GM12878 (cell line): ENCODE data around the gene PAM. TPM values are rescaled to one million over a fixed set of nuclear protein-coding genes. Genes with fewer than 3 reads are reported as not detected.

Source experiments
- ATAC-seq: fragments of 200-7000 bp; cut with Tn5 transposase; 3 replicates; pipeline ENCODE4 v1.9.1; 2020; ENCODE audit warnings: mild to moderate bottlenecking, moderate library complexity
- BruUV-seq: library from RNA; stranded (reverse); fragments of 400-500 nt; replicated peaks from 2 replicates; lab custom pipeline; 2021; lab: Mats Ljungman, UMichigan
- CTCF ChIA-PET: fragments of 300-600 bp; sonication (Branson Sonifier 250); formaldehyde crosslinking; extraction: SDS; loops from one replicate; lab custom pipeline; 2021; ENCODE audit warnings: inconsistent platforms; lab: Yijun Ruan, JAX
- POLR2A ChIA-PET: fragments of 350-600 bp; formaldehyde crosslinking; extraction: SDS; loops from one replicate; lab custom pipeline; 2021; ENCODE audit warnings: inconsistent platforms; lab: Charles Lee
- RAD21 ChIA-PET: fragments of 300-600 bp; sonication (Branson Sonifier 250); formaldehyde crosslinking; loops from one replicate; lab custom pipeline; 2023; ENCODE audit warnings: antibody characterized with exemption; ENCODE audit not compliant: unreplicated experiment; lab: Charles Lee
- SMC1A ChIA-PET: fragments of 300-600 bp; sonication (Branson Sonifier 250); formaldehyde crosslinking; loops from one replicate; lab custom pipeline; 2023; ENCODE audit not compliant: unreplicated experiment, uncharacterized antibody; lab: Charles Lee
- DNase-seq: peaks from one replicate; pipeline ENCODE4 v3.0.0-alpha.2; 2011; ENCODE audit warnings: low read depth, low spot score
- FAIRE-seq: peaks from 3 replicates; lab custom pipeline; 2011; peaks lifted over from hg19 to GRCh38; lab: Jason Lieb, UNC
- H2AFZ ChIP-seq: 2 replicates; pipeline ENCODE4 v1.6.0; 2011; ENCODE audit warnings: low read depth, low read length, control low read depth; ENCODE audit not compliant: control insufficient read depth
- H3K27ac ChIP-seq: 2 replicates; pipeline ENCODE4 v1.5.1; 2011; ENCODE audit warnings: control low read depth; ENCODE audit not compliant: control insufficient read depth, insufficient read depth
- H3K27me3 ChIP-seq, 2 experiments: replicated peaks in 1 of 2; 2 replicates each; pipeline versions ENCODE4 v1.6.0 to v1.6.1; 2011; ENCODE audit warnings: low read length in 1 of 2; ENCODE audit not compliant: control insufficient read depth in 2 of 2, insufficient read depth in 2 of 2
- H3K36me3 ChIP-seq, 2 experiments: 2 replicates each; pipeline ENCODE4 v1.5.1; 2011; ENCODE audit warnings: low read length in 1 of 2; ENCODE audit not compliant: control insufficient read depth in 2 of 2, insufficient read depth in 2 of 2
- H3K4me1 ChIP-seq: 2 replicates; pipeline ENCODE4 v1.6.1; 2011; ENCODE audit warnings: mild to moderate bottlenecking, low read length, moderate library complexity, mixed read lengths; ENCODE audit not compliant: control insufficient read depth, insufficient read depth
- H3K4me2 ChIP-seq: 2 replicates; pipeline ENCODE4 v1.6.0; 2011; ENCODE audit warnings: control low read depth; ENCODE audit not compliant: control insufficient read depth, insufficient read depth
- H3K4me3 ChIP-seq: fragments of 200-600 bp; sonication (generic); 2 replicates; pipeline ENCODE4 v1.5.1; 2016
- H3K79me2 ChIP-seq: 2 replicates; pipeline ENCODE4 v1.6.0; 2011; ENCODE audit warnings: low read length; ENCODE audit not compliant: control insufficient read depth, insufficient read depth
- H3K9ac ChIP-seq: 2 replicates; pipeline ENCODE4 v1.8.0; 2011; ENCODE audit warnings: low read length, control low read depth, mixed read lengths; ENCODE audit not compliant: control insufficient read depth, insufficient read depth
- H3K9me3 ChIP-seq: replicated peaks from 3 replicates; pipeline ENCODE4 v1.5.1; 2011; ENCODE audit warnings: mild to moderate bottlenecking, low read length; ENCODE audit not compliant: control insufficient read depth, insufficient read depth
- H4K20me1 ChIP-seq: 2 replicates; pipeline ENCODE4 v1.6.0; 2011; ENCODE audit not compliant: control insufficient read depth, insufficient read depth
- CEBPB ChIP-seq, 2 experiments: fragments of 150-350 bp in 1 of 2; IDR thresholded peaks; 2 replicates each; pipeline ENCODE4 v1.6.1; 2012 to 2014; ENCODE audit warnings: low read depth in 2 of 2, low read length in 2 of 2, borderline replicate concordance in 1 of 2, inconsistent platforms in 1 of 2
- FOXM1 ChIP-seq: IDR thresholded peaks from 2 replicates; pipeline ENCODE4 v1.6.1; 2012; ENCODE audit warnings: low read depth, mild to moderate bottlenecking, inconsistent platforms, low read length, moderate library complexity
- IKZF1 ChIP-seq: fragments of 450-650 bp; conservative IDR thresholded peaks from 2 replicates; pipeline ENCODE4 v1.6.1; 2017; ENCODE audit warnings: antibody characterized with exemption, mild to moderate bottlenecking
- LARP7 ChIP-seq: fragments of 450-650 bp; IDR thresholded peaks from 2 replicates; pipeline ENCODE4 v1.6.1; 2017; ENCODE audit warnings: mild to moderate bottlenecking
- MEF2A ChIP-seq: IDR thresholded peaks from 2 replicates; pipeline ENCODE4 v1.6.1; 2011; ENCODE audit warnings: low read depth, mild to moderate bottlenecking, low read length, moderate library complexity; ENCODE audit not compliant: insufficient read depth
- MYB ChIP-seq: fragments of 150-350 bp; IDR thresholded peaks from 2 replicates; pipeline ENCODE4 v1.6.1; 2014; ENCODE audit warnings: mild to moderate bottlenecking, low read depth, low read length, borderline replicate concordance
- RUNX3 ChIP-seq: IDR thresholded peaks from 2 replicates; pipeline ENCODE4 v1.6.1; 2012; ENCODE audit warnings: low read length, inconsistent platforms
- TAF1 ChIP-seq: IDR thresholded peaks from 2 replicates; pipeline ENCODE4 v1.6.1; 2011; ENCODE audit warnings: mild to moderate bottlenecking, low read depth, low read length, borderline replicate concordance
- TCF3 ChIP-seq: IDR thresholded peaks from 2 replicates; pipeline ENCODE4 v1.6.1; 2012; ENCODE audit warnings: low read depth, mild to moderate bottlenecking, low read length, borderline replicate concordance; ENCODE audit not compliant: insufficient read depth
- ZNF274 ChIP-seq: IDR thresholded peaks from one replicate; pipeline ENCODE4 v1.8.0; 2011; ENCODE audit not compliant: insufficient read length, insufficient read depth
- ZNF622 ChIP-seq: fragments of 450-650 bp; IDR thresholded peaks from 2 replicates; pipeline ENCODE4 v1.6.1; 2017; ENCODE audit warnings: mild to moderate bottlenecking, inconsistent platforms
- WGBS: methylation state at CpG from one replicate; pipeline ENCODE4 v1.1.6; 2016; ENCODE audit warnings: low lambda C conversion rate; ENCODE audit not compliant: insufficient replicate concordance, insufficient coverage; ENCODE audit errors: missing lambda C conversion rate; 5-methylcytosine and 5-hydroxymethylcytosine counted together
- in situ Hi-C: fragments of 300-500 bp; cut with MboI; formaldehyde crosslinking; loops from 9 replicates; pipeline ENCODE4 v1.14.3; 2018; ENCODE audit warnings: mixed read lengths
- intact Hi-C: fragments of 100-400 bp; cut with micrococcal nuclease; formaldehyde crosslinking; loops from one replicate; pipeline ENCODE4 v1.14.2; 2022; ENCODE audit not compliant: unreplicated experiment
- polyA plus RNA-seq, 11 experiments: library from polyadenylated mRNA; depleted of rRNA in 4 of 11; unstranded in 6 of 11; stranded (reverse) in 5 of 11; fragments of >200 nt; fragmentation: Nextera tagmentation in 4 of 11; fragmentation: Illumina TruSeq in 1 of 11; extraction: Ambion mirVana in 4 of 11; extraction: Trizol in 1 of 11; gene quantifications; 1 replicate in 1 of 11; 2 replicates in 10 of 11; pipeline versions ENCODE4 v1.2.1 to v1.2.3, GENCODE V29; 2011 to 2016; ENCODE audit warnings: inconsistent platforms in 2 of 11, missing spikeins in 2 of 11, low read depth in 1 of 11
- total RNA-seq, 4 experiments: library from RNA; depleted of rRNA in 3 of 4; stranded (reverse); fragments of >200 nt in 3 of 4; fragmentation: Illumina TruSeq in 1 of 4; extraction: Trizol in 1 of 4; gene quantifications; 2 replicates each; pipeline versions ENCODE4 v1.2.1 to v1.2.3, GENCODE V29; 2013 to 2021
- TF ChIP-seq, protein P1 (sequence below): fragments of 450-650 bp; IDR thresholded peaks from 2 replicates; pipeline ENCODE4 v1.6.1; 2017; ENCODE audit warnings: mild to moderate bottlenecking

Gene PAM
- total and polyA plus RNA-seq, 10 of the 15 experiments (the other 5 are each of a cell fraction or from before 2014, with no cell fraction given), result 5.5 to 72.5 (median 15.4) TPM

DNA sequence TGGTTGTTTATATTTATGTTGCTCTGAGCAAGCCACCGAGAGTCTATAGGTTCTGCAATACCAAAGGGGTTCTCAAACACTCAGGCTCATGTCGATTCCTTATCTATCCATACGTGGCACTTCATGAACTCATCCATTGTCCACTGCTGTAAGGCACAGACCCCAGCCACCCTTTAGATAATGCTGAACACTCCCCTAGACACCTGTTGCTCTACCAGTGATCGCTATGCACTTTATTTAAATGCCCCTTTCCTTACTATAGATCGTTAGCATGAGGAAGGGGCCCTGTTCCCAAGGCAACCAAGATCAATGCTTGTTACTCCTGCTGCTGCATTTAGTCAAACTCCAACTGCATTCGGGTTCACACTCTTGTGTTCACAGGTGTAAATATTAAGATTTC lies 171.9 kb downstream of the PAM start (continued):
- no peak for TF ChIP-seq CEBPB (IDR thresholded peaks at IDR 0.05; ENCODE audit: borderline replicate concordance in 1 of 2, low read depth in 2 of 2, low read length in 2 of 2)

GRCh38 chr5:102930244-102930643 lies 175.1 kb downstream of the PAM start:
- DNase-seq (no peak), ATAC-seq (no peak), FAIRE-seq (no peak)
- no peaks in the 10 kb centered on the region for H3K27me3 ChIP-seq
- no peaks in the 10 kb centered on the region for H3K79me2 ChIP-seq
- H3K9ac ChIP-seq, result no peak overlapping the region
- peaks cover 0 to 2% of the 10 kb centered on the region in 2 experiments; a peak in 3 of 4 replicates for H3K36me3 ChIP-seq
- no peaks in the 10 kb centered on the region for H3K9me3 ChIP-seq
- ChIA-PET SMC1A (interaction anchor here (1.3 to 2.4 kb wide), 3 partner anchors 9 to 25 kb away, joined by 3 to 9 read pairs (median 8); no protein-coding TSS in a partner anchor), CTCF (interaction anchor here (0.8 to 1.5 kb wide), 3 partner anchors 26 to 249 kb away, joined by 3 to 5 read pairs (median 3); no protein-coding TSS in a partner anchor), POLR2A (no interaction called here), RAD21 (interaction anchor here (0.6 to 1.1 kb wide), 2 partner anchors 8 to 179 kb away, joined by 3 read pairs; no protein-coding TSS in a partner anchor)
- H3K27ac ChIP-seq, result no peak overlapping the region
- no TSS peak for BruUV-seq
- in situ Hi-C loops, result no loop called here
- TF ChIP-seq TAF1, result no peak
- H3K4me1 ChIP-seq, result no peaks in the 10 kb centered on the region
- intact Hi-C loops, result loop anchor here (10.0 kb wide), 1 partner anchor 205 kb away; no protein-coding TSS in a partner anchor
- H3K4me2 ChIP-seq, result no peak overlapping the region
- no peak overlapping the region for H2AFZ ChIP-seq
- H4K20me1 ChIP-seq, result no peaks in the 10 kb centered on the region
- H3K4me3 ChIP-seq, result no peak overlapping the region
- 100% methylated on average over 3 of the region's 3 CpGs for WGBS

- TF ChIP-seq MEF2A (no peak), IKZF1 (no peak), ZNF622 (no peak), LARP7 (no peak), RUNX3 (no peak), ZNF274 (no peak), FOXM1 (no peak), MYB (no peak), TCF3 (no peak)
- TF ChIP-seq, protein P1, sequence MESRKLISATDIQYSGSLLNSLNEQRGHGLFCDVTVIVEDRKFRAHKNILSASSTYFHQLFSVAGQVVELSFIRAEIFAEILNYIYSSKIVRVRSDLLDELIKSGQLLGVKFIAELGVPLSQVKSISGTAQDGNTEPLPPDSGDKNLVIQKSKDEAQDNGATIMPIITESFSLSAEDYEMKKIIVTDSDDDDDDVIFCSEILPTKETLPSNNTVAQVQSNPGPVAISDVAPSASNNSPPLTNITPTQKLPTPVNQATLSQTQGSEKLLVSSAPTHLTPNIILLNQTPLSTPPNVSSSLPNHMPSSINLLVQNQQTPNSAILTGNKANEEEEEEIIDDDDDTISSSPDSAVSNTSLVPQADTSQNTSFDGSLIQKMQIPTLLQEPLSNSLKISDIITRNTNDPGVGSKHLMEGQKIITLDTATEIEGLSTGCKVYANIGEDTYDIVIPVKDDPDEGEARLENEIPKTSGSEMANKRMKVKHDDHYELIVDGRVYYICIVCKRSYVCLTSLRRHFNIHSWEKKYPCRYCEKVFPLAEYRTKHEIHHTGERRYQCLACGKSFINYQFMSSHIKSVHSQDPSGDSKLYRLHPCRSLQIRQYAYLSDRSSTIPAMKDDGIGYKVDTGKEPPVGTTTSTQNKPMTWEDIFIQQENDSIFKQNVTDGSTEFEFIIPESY, result no peak
- FAIRE-seq (no peak), ATAC-seq (no peak), DNase-seq (no peak)
- Histone ChIP-seq H3K27ac (no peak overlapping the region), H3K27me3 (no peaks in the 10 kb centered on the region), H2AFZ (no peak overlapping the region), H3K9me3 (no peaks in the 10 kb centered on the region), H3K4me3 (no peak overlapping the region), H3K4me1 (no peaks in the 10 kb centered on the region), H4K20me1 (no peaks in the 10 kb centered on the region), H3K4me2 (no peak overlapping the region), H3K9ac (no peak overlapping the region), H3K36me3 (peaks cover 0 to 2% of the 10 kb centered on the region in 2 experiments; a peak in 3 of 4 replicates), H3K79me2 (no peaks in the 10 kb centered on the region)
- SMC1A ChIA-PET, result interaction anchor here (0.9 to 2.4 kb wide), 6 partner anchors 10 to 262 kb away, joined by 3 to 9 read pairs (median 4); no protein-coding TSS in a partner anchor
- in situ Hi-C loops (no loop called here), intact Hi-C loops (loop anchor here (10.0 kb wide), 1 partner anchor 204 kb away; no protein-coding TSS in a partner anchor)
- CTCF ChIA-PET, result interaction anchor here (0.5 to 1.6 kb wide), 4 partner anchors 9 to 151 kb away, joined by 3 to 5 read pairs (median 4); no protein-coding TSS in a partner anchor
- 62% methylated on average over 6 of the region's 6 CpGs for WGBS
- BruUV-seq, result no TSS peak
- RAD21 ChIA-PET, result interaction anchor here (1.1 kb wide), 1 partner anchor 9 kb away, joined by 3 read pairs; no protein-coding TSS in a partner anchor
- POLR2A ChIA-PET, result no interaction called here
Measured at GRCh38 chr5:102931085-102931725, 176.1 kb downstream of the PAM start.
